Epithelial cell of proximal tubule (primary cell): ENCODE data around the gene ZNF557. TPM values are rescaled to one million over a fixed set of nuclear protein-coding genes. Genes with fewer than 3 reads are reported as not detected.
A peak's percentile ranks its signal among the peaks of the same experiment; 100 is the strongest.

Source experiments
- DNase-seq: peaks from one replicate; pipeline ENCODE4 v3.0.0-alpha.2; 2011; ENCODE audit warnings: low read depth
- H3K4me3 ChIP-seq: 2 replicates; pipeline ENCODE4 v1.5.1; 2011; ENCODE audit warnings: low read depth, mild to moderate bottlenecking, low read length
- total RNA-seq: library from RNA; depleted of rRNA; stranded (reverse); fragments of >200 nt; gene quantifications from 2 replicates; pipeline ENCODE4 v1.2.3, GENCODE V29; 2015
- TF ChIP-seq, protein P1 (sequence below): conservative IDR thresholded peaks from 2 replicates; pipeline ENCODE4 v1.5.1; 2012; ENCODE audit warnings: low read depth, mild to moderate bottlenecking, low read length

The ZNF557 gene
- total RNA-seq, 1 donor from 2014 or later, result 5.2 TPM

DNA sequence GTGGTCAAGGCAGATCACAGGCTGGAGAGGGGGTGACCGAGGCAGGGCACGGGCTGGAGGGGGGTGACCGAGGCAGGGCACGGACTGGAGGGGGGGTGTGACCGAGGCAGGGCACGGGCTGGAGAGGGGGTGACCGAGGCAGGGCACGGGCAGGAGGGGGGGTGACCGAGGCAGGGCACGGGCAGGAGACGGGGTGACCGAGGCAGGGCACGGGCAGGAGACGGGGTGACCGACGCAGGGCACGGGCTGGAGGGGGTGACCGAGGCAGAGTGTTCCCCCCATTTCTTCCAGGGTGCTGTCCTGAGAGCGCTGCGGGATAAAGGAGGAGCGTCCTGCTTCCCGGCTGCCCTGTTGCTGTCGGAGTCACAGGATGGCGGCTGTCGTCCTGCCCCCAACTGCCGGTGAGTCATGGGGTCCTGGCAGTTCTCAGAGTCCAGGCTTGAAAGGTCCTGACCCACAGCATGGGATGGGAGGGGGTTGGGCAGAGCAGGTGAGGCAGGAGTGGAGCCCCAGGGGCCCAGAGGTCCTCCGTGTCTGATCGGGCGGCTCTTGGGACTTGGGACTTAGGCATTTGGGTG, 5.3 kb downstream of the ZNF557 start:
- no peak for DNase-seq
- TF ChIP-seq, protein P1, sequence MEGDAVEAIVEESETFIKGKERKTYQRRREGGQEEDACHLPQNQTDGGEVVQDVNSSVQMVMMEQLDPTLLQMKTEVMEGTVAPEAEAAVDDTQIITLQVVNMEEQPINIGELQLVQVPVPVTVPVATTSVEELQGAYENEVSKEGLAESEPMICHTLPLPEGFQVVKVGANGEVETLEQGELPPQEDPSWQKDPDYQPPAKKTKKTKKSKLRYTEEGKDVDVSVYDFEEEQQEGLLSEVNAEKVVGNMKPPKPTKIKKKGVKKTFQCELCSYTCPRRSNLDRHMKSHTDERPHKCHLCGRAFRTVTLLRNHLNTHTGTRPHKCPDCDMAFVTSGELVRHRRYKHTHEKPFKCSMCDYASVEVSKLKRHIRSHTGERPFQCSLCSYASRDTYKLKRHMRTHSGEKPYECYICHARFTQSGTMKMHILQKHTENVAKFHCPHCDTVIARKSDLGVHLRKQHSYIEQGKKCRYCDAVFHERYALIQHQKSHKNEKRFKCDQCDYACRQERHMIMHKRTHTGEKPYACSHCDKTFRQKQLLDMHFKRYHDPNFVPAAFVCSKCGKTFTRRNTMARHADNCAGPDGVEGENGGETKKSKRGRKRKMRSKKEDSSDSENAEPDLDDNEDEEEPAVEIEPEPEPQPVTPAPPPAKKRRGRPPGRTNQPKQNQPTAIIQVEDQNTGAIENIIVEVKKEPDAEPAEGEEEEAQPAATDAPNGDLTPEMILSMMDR, result no peak
- H3K4me3 ChIP-seq, result no peak overlapping the region

GRCh38 chr19:7076151-7076550, 6.6 kb downstream of the ZNF557 start:
- H3K4me3 ChIP-seq, result no peak overlapping the region
- TF ChIP-seq, protein P1, result no peak
- DNase-seq, result no peak

GRCh38 chr19:7078008-7078407, 8.5 kb downstream of the ZNF557 start:
- no peak overlapping the region for H3K4me3 ChIP-seq
- no peak for DNase-seq
- TF ChIP-seq, protein P1, result no peak

DNA sequence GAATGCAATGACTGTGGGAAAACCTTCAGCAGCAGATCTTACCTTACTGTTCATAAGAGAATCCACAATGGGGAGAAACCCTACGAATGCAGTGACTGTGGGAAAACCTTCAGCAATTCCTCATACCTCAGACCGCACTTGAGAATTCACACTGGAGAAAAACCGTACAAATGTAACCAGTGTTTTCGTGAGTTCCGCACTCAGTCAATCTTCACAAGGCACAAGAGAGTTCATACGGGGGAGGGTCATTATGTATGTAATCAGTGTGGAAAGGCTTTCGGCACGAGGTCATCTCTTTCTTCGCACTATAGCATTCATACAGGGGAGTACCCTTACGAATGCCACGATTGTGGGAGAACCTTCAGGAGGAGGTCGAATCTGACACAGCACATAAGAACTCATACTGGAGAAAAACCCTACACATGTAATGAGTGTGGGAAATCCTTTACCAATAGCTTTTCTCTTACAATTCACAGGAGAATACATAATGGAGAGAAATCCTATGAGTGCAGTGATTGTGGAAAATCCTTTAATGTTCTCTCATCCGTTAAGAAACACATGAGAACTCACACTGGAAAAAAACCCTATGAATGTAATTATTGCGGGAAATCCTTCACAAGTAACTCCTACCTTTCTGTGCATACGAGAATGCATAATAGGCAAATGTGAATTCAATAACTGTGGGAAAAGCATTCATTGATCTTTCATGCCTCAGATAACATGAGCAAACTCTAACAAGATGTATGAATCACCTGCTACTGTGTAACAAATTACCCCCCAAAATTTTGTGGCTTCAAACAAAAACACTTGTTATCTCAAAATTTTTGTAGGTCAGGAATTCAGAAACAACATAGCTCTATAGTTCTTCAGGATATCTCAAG, 13.8 kb downstream of the ZNF557 start:
- TF ChIP-seq, protein P1, result no peak
- DNase-seq, result no peak
- H3K4me3 ChIP-seq, result no peak overlapping the region

DNA sequence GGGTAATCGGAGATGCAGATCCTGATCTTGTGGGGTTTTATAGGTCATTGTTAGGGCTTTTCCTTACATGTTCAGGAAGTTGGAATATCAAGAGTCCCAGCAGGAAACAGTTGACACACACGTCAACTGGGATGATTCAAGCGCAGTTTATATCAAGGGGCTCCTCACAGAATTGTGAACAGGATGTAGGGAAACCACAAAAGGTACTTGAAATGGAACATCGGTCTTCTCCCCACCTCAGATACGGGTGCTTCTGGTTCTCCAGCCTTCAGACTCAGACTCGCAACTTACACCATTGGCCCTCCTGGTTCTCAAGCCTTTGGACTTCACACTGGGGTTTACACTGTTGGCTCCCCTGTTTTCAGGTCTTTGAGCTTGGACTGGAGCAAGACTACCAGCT, 19.5 kb downstream of the ZNF557 start:
- H3K4me3 ChIP-seq, result no peak overlapping the region
- no peak for DNase-seq
- TF ChIP-seq, protein P1, result no peak

- peak overlapping the region; percentile 66 for H3K4me3 ChIP-seq
- DNase-seq, result no peak
- TF ChIP-seq, protein P1, result no peak
Measured at GRCh38 chr19:7098096-7098495, 28.6 kb downstream of the ZNF557 start.
